Thoracic aorta (tissue), 2 donors: ENCODE results near the gene CYP46A1. TPM values are rescaled to one million over a fixed set of nuclear protein-coding genes. Genes with fewer than 3 reads are reported as not detected.

ENCODE experiments used
- ATAC-seq: fragments of 150-250 bp; one replicate; pipeline ENCODE4 v1.8.0; 2017; ENCODE audit warnings: low read depth; ENCODE audit not compliant: insufficient number of reproducible peaks, low FRiP score
- DNase-seq: peaks from one replicate; pipeline ENCODE4 v3.0.0-alpha.2; 2020; ENCODE audit warnings: low spot score
- H3K27ac ChIP-seq, 2 donors: fragments of 200-600 bp; sonication (generic); 1 replicate in 1 of 2; 2 replicates in 1 of 2; pipeline ENCODE4 v1.5.1; 2016; ENCODE audit warnings: mild to moderate bottlenecking in 2 of 2, moderate library complexity in 2 of 2
- H3K27me3 ChIP-seq: fragments of 200-600 bp; sonication (generic); replicated peaks from 2 replicates; pipeline ENCODE4 v1.6.0; 2016; ENCODE audit warnings: mild to moderate bottlenecking; ENCODE audit not compliant: insufficient read depth
- H3K36me3 ChIP-seq: fragments of 200-600 bp; sonication (generic); one replicate; pipeline ENCODE4 v1.5.1; 2016
- H3K4me1 ChIP-seq, 2 donors: fragments of 200-600 bp; sonication (generic); 1 replicate in 1 of 2; 2 replicates in 1 of 2; pipeline versions ENCODE4 v1.5.1 to v1.6.0; 2016; ENCODE audit warnings: low read depth in 2 of 2, mild to moderate bottlenecking in 1 of 2; ENCODE audit not compliant: control insufficient read depth in 1 of 2
- H3K4me3 ChIP-seq: fragments of 200-600 bp; sonication (generic); 2 replicates; pipeline ENCODE4 v1.5.1; 2016; ENCODE audit warnings: mild to moderate bottlenecking
- H3K9me3 ChIP-seq: fragments of 200-600 bp; sonication (generic); 2 replicates; pipeline ENCODE4 v1.5.1; 2016
- total RNA-seq, 2 donors: library from RNA; depleted of rRNA; stranded (reverse); fragments of >200 nt; gene quantifications; one replicate each; pipeline versions ENCODE4 v1.1.0 to v1.2.3, GENCODE V29; 2016
- TF ChIP-seq, protein P1 (sequence below): fragments of 200-600 bp; sonication (generic); IDR thresholded peaks from one replicate; pipeline ENCODE4 v1.5.1; 2019; ENCODE audit warnings: antibody characterized with exemption

CYP46A1 gene
- total RNA-seq, 2 donors from 2014 or later = 0.68 to 1.3 TPM

DNA sequence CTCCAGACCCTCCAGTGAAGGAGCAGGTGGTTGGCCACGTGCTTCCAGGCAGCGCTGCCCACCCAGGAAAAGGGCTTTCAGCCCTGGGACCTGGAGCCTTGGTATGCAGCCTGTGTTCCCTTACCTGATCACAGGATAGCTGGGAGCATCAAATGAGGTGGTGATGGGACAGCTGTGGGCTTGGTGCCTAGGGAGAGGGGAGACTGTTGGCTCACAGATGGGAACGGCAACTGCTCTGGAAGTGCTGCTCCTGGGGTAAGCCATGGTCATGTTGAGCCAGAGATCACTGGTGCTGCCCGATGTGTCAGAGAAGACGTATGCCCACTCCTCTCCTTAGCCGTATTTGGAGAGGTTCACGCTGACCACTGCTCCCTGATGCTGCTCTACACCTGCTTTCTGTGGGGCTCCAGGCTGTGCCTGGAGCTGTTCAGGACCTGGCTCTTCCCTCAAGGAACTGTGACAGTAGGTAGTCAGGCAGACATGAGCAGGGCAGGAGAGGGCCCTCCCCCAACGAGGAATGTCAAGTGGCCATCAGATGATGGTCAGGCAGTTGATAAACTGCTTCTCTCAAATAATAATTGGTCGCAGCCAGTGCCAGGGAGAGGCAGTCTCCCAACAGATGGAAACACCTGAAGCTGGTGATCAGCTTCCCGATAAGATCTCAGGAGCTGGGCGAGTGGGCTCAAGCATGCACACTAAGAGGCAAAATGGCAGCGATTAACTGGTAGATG is 2.8 kb upstream of the CYP46A1 start:
- ATAC-seq = no peak
- H3K27me3 ChIP-seq = no peaks in the 10 kb centered on the region
- TF ChIP-seq, protein P1, sequence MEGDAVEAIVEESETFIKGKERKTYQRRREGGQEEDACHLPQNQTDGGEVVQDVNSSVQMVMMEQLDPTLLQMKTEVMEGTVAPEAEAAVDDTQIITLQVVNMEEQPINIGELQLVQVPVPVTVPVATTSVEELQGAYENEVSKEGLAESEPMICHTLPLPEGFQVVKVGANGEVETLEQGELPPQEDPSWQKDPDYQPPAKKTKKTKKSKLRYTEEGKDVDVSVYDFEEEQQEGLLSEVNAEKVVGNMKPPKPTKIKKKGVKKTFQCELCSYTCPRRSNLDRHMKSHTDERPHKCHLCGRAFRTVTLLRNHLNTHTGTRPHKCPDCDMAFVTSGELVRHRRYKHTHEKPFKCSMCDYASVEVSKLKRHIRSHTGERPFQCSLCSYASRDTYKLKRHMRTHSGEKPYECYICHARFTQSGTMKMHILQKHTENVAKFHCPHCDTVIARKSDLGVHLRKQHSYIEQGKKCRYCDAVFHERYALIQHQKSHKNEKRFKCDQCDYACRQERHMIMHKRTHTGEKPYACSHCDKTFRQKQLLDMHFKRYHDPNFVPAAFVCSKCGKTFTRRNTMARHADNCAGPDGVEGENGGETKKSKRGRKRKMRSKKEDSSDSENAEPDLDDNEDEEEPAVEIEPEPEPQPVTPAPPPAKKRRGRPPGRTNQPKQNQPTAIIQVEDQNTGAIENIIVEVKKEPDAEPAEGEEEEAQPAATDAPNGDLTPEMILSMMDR = no peak
- no peak for DNase-seq
- peaks cover 3 to 12% of the 10 kb centered on the region in 2 donors for H3K4me1 ChIP-seq
- H3K36me3 ChIP-seq = no peaks in the 10 kb centered on the region
- no peak overlapping the region for H3K4me3 ChIP-seq
- H3K9me3 ChIP-seq = peaks cover 7% of the 10 kb centered on the region
- H3K27ac ChIP-seq = no peak overlapping the region

DNA sequence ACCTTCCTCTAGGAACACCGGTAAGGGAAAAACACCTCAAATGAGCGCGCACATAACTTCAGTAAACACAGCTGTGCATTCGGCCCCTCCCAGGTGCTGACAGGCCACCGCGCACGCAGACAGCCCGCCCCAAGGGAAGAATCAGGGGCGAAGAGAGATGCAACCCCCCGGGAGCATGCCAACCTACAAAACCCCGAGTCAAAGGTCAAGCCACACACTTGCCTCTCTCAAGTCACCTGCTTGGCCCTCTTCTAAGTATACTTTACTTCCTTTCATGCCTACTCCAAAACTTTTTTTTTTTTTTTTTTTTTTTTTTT is 2.3 kb upstream of the CYP46A1 start:
- Histone ChIP-seq H3K4me3 (no peak overlapping the region), H3K27ac (no peak overlapping the region), H3K27me3 (no peaks in the 10 kb centered on the region), H3K9me3 (peaks cover 7% of the 10 kb centered on the region), H3K4me1 (peaks cover 3 to 12% of the 10 kb centered on the region in 2 donors), H3K36me3 (no peaks in the 10 kb centered on the region)
- no peak for ATAC-seq
- DNase-seq = no peak
- TF ChIP-seq, protein P1 = no peak

DNA sequence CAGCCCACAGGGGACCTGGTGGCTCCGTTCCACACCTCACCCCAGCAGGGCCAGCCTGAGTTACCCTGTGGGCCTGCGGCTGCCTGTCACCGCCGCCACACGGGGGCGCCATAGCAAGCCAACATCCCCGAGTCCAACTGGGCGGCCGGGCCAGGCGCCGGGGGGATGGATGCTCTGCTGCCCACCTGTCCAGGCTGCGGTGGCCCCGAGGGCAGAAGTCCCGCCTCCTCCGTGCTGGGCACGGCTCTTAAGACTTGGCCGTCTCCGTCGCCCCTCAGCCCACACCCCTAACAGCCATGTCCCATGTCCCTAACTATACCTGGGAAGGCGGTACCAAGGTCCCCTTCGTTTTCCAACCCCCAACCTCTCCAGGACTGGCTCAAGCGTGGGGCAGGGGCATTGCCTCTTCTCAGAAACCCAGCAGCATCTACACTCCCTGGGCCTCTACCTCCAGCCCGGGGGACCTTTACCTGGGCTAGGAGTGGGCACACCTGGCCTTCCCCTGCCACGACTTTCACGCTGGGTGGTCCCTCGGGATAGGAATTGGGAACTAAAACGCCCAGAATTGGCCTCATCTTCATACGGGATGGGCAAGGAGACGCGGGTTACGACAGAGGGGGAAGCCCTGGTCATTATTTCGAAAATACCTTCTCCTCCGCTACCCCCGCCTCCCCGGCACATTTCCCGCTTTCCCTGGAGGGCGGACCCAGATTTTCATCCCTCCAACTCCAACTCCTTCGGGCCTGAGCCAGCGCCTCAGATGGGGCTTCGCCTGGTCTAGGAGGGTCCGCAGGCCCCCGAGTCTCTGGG is 1.1 kb upstream of the CYP46A1 start:
- no peaks in the 10 kb centered on the region for H3K27me3 ChIP-seq
- ATAC-seq = peak; percentile 0
- H3K9me3 ChIP-seq = peaks cover 2% of the 10 kb centered on the region
- H3K36me3 ChIP-seq = no peaks in the 10 kb centered on the region
- DNase-seq = peak; percentile 44
- H3K4me1 ChIP-seq = peaks cover 3 to 12% of the 10 kb centered on the region in 2 donors
- H3K4me3 ChIP-seq = peak overlapping the region; percentile 96
- TF ChIP-seq, protein P1 = peak; percentile 93
- peak overlapping the region; percentile 93 to 95 for H3K27ac ChIP-seq

DNA sequence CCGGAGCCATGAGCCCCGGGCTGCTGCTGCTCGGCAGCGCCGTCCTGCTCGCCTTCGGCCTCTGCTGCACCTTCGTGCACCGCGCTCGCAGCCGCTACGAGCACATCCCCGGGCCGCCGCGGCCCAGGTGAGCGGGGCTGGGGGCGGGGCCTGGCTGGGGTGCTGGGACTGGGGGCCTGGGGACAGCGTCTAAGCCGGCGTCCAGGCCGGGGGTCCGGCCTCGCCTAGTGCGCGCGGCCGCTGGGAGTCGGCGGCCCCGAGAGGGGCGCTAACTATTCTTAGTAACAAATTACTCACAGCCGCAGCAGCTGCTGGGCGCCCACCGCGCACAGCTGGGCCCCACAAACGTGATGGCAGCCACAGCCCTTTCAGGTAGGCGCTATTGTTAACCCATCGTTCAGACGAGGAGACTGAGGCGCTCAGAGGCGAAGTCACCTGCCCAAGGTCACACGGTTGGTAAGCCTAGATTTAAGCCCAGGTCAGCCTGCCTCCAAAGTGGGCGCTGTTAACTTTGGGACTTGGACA is 374 bp downstream of the CYP46A1 start:
- ATAC-seq (no peak), DNase-seq (no peak)
- Histone ChIP-seq H3K4me1 (peaks cover 3 to 12% of the 10 kb centered on the region in 2 donors), H3K4me3 (peak overlapping the region; percentile 89), H3K27me3 (no peaks in the 10 kb centered on the region), H3K36me3 (no peaks in the 10 kb centered on the region), H3K27ac (peak overlapping the region; percentile 29 to 49), H3K9me3 (no peaks in the 10 kb centered on the region)
- TF ChIP-seq, protein P1 = no peak

DNA sequence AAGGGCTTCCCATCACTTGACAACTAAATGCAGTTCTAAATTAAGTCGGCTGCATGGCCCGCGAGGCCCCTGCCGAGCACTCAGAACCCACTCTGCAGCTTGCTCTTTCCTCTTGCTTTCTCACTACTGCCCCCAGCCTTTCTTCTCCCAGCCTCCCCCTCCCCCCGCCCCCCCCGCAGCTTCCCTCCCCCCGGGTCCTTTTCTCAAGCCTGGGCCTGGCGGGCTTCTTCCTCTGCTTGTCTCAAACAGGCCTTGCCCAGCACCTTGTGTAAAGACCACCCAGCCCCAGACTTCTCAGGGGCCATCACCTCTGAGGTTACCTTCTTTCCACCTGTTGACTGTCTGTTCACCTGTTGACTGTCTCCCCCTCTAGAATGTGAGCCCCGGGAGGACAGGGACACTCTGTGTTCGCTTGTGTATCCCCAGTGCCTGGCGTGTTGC is 1.1 kb downstream of the CYP46A1 start:
- Histone ChIP-seq H3K27ac (no peak overlapping the region), H3K9me3 (no peaks in the 10 kb centered on the region), H3K4me1 (peaks cover 3 to 12% of the 10 kb centered on the region in 2 donors), H3K4me3 (no peak overlapping the region), H3K27me3 (no peaks in the 10 kb centered on the region), H3K36me3 (no peaks in the 10 kb centered on the region)
- no peak for DNase-seq
- TF ChIP-seq, protein P1 = no peak
- no peak for ATAC-seq
